Endothelial cell of umbilical vein (primary cell): Measurements from ENCODE around the gene IL10RB. TPM values are rescaled to one million over a fixed set of nuclear protein-coding genes. Genes with fewer than 3 reads are reported as not detected.

Experiments
- BruUV-seq: library from RNA; stranded (reverse); fragments of 400-500 nt; replicated peaks from 2 replicates; lab custom pipeline; 2021; lab: Mats Ljungman, UMichigan
- CTCF ChIA-PET: fragments of 300-600, 350-600 bp; sonication (Branson Sonifier 250); formaldehyde crosslinking; loops from one replicate; lab custom pipeline; 2021; ENCODE audit warnings: antibody characterized with exemption, inconsistent platforms; lab: Charles Lee
- POLR2A ChIA-PET: fragments of 300-600, 350-600 bp; sonication (Branson Sonifier 250); formaldehyde crosslinking; loops from one replicate; lab custom pipeline; 2021; ENCODE audit warnings: antibody characterized with exemption, inconsistent platforms; lab: Charles Lee
- DNase-seq: peaks from one replicate; pipeline ENCODE4 v3.0.0-alpha.2; 2011; ENCODE audit warnings: low read depth, low spot score
- FAIRE-seq: peaks from 2 replicates; lab custom pipeline; 2011; peaks lifted over from hg19 to GRCh38; lab: Jason Lieb, UNC
- H2AFZ ChIP-seq: 2 replicates; pipeline ENCODE4 v1.6.0; 2012; ENCODE audit warnings: low read depth, low read length, control low read depth, inconsistent platforms
- H3K27ac ChIP-seq: 2 replicates; pipeline ENCODE4 v1.5.1; 2011; ENCODE audit warnings: low read depth, mild to moderate bottlenecking, control low read depth, low read length, moderate library complexity; ENCODE audit not compliant: insufficient read depth
- H3K27me3 ChIP-seq, 2 experiments: 2 replicates each; pipeline versions ENCODE4 v1.6.0 to v1.6.1; 2011; ENCODE audit warnings: low read length in 2 of 2, mixed read lengths in 1 of 2; ENCODE audit not compliant: control insufficient read depth in 2 of 2, insufficient read depth in 2 of 2
- H3K36me3 ChIP-seq, 2 experiments: 2 replicates in 1 of 2; 3 replicates in 1 of 2; pipeline ENCODE4 v1.5.1; 2011; ENCODE audit warnings: low read length in 2 of 2, mild to moderate bottlenecking in 1 of 2, moderate library complexity in 1 of 2; ENCODE audit not compliant: control insufficient read depth in 2 of 2, insufficient read depth in 2 of 2; ENCODE audit errors: extremely low read depth in 1 of 2
- H3K4me1 ChIP-seq: 3 replicates; pipeline ENCODE4 v1.5.1; 2011; ENCODE audit warnings: mild to moderate bottlenecking, low read length; ENCODE audit not compliant: control insufficient read depth, insufficient read depth; ENCODE audit errors: extremely low read depth
- H3K4me2 ChIP-seq: 2 replicates; pipeline ENCODE4 v1.6.1; 2011; ENCODE audit warnings: low read length, control low read depth, mixed read lengths; ENCODE audit not compliant: insufficient read depth
- H3K4me3 ChIP-seq, 3 experiments: fragments of 200-600 bp in 1 of 3; sonication (generic), shearing (Covaris generic) in 1 of 3; replicated peaks in 1 of 3; 2 replicates each; pipeline ENCODE4 v1.5.1; 2011 to 2016; ENCODE audit warnings: control low read depth in 3 of 3, low read length in 3 of 3, mild to moderate bottlenecking in 2 of 3, inconsistent platforms in 1 of 3, low read depth in 1 of 3, moderate library complexity in 1 of 3; ENCODE audit not compliant: insufficient read depth in 1 of 3
- H3K79me2 ChIP-seq: 2 replicates; pipeline ENCODE4 v1.6.0; 2012; ENCODE audit warnings: low read length, inconsistent platforms; ENCODE audit not compliant: control insufficient read depth, insufficient read depth
- H3K9ac ChIP-seq: replicated peaks from 2 replicates; pipeline ENCODE3; 2011; ENCODE audit warnings: low read length, control low read depth; ENCODE audit not compliant: insufficient read depth; ENCODE audit errors: extremely low read depth
- H3K9me1 ChIP-seq: replicated peaks from 3 replicates; pipeline ENCODE4 v1.6.0; 2011; ENCODE audit warnings: mild to moderate bottlenecking, low read length; ENCODE audit not compliant: control insufficient read depth, insufficient read depth; ENCODE audit errors: extremely low read depth
- H3K9me3 ChIP-seq: replicated peaks from 2 replicates; pipeline ENCODE4 v1.5.1; 2012; ENCODE audit warnings: low read length, inconsistent platforms; ENCODE audit not compliant: control insufficient read depth, insufficient read depth
- H4K20me1 ChIP-seq: replicated peaks from 2 replicates; pipeline ENCODE3; 2011; ENCODE audit warnings: mild to moderate bottlenecking, low read length; ENCODE audit not compliant: control insufficient read depth, insufficient read depth; ENCODE audit errors: extremely low read depth
- CTCF ChIP-seq, 2 donors: IDR thresholded peaks; 1 replicate in 1 of 2; 2 replicates in 1 of 2; pipeline ENCODE4 v1.5.1; 2011; ENCODE audit warnings: low read length in 2 of 2, mild to moderate bottlenecking in 2 of 2, moderate library complexity in 2 of 2, control low read depth in 1 of 2, inconsistent platforms in 1 of 2, low read depth in 1 of 2; ENCODE audit not compliant: insufficient read depth in 1 of 2; ENCODE audit errors: extremely low read depth in 1 of 2
- EZH2 ChIP-seq: IDR thresholded peaks from 2 replicates; pipeline ENCODE4 v1.6.1; 2012; ENCODE audit warnings: borderline replicate concordance, low read depth, mild to moderate bottlenecking, moderate library complexity, low read length, inconsistent platforms; ENCODE audit not compliant: severe bottlenecking
- FOS ChIP-seq: IDR thresholded peaks from 2 replicates; pipeline ENCODE4 v1.6.1; 2011; ENCODE audit warnings: mild to moderate bottlenecking, low read length, moderate library complexity, borderline replicate concordance; ENCODE audit not compliant: insufficient read depth
- GATA2 ChIP-seq: IDR thresholded peaks from 2 replicates; pipeline ENCODE4 v1.7.0; 2011; ENCODE audit warnings: low read depth, mild to moderate bottlenecking, moderate library complexity, mixed read lengths, low read length; ENCODE audit not compliant: insufficient read length, insufficient read depth
- JUN ChIP-seq: IDR thresholded peaks from 2 replicates; pipeline ENCODE4 v1.6.1; 2011; ENCODE audit warnings: borderline replicate concordance, low read depth; ENCODE audit not compliant: insufficient read length, insufficient read depth
- MYC ChIP-seq: IDR thresholded peaks from one replicate; pipeline ENCODE4 v1.6.1; 2011; ENCODE audit warnings: mild to moderate bottlenecking, low read depth, low read length
- POLR2A ChIP-seq: IDR thresholded peaks from 2 replicates; pipeline ENCODE4 v1.6.1; 2012; ENCODE audit warnings: low read depth, mild to moderate bottlenecking, control low read depth, low read length
- POLR2AphosphoS5 ChIP-seq: IDR thresholded peaks from 2 replicates; pipeline ENCODE4 v1.6.1; 2012; ENCODE audit warnings: low read depth, mild to moderate bottlenecking, control low read depth, low read length, moderate library complexity; ENCODE audit not compliant: insufficient read depth
- dilution Hi-C: fragments of 300-500 bp; cut with MboI; formaldehyde crosslinking; loops from one replicate; pipeline ENCODE4 v1.15.0; 2019; ENCODE audit warnings: low sequenced_read_pairs; ENCODE audit not compliant: extremely low pct_ligation_motif_present
- intact Hi-C: fragments of 100-400 bp; cut with micrococcal nuclease; formaldehyde crosslinking; loops from one replicate; pipeline ENCODE4 v1.10.0; 2022
- polyA plus RNA-seq, 4 experiments: library from polyadenylated mRNA; depleted of rRNA in 3 of 4; stranded (reverse) in 3 of 4; unstranded in 1 of 4; fragments of >200 nt; gene quantifications; 2 replicates each; pipeline versions ENCODE4 v1.2.1 to v1.2.3, GENCODE V29; 2011 to 2012; ENCODE audit warnings: missing spikeins in 1 of 4
- total RNA-seq: library from RNA; stranded (reverse); gene quantifications from 2 replicates; pipeline ENCODE4 v1.2.3, GENCODE V29; 2021
- TF ChIP-seq, protein P1 (sequence below): IDR thresholded peaks from 2 replicates; pipeline ENCODE4 v1.6.1; 2011; ENCODE audit not compliant: insufficient read depth, insufficient read length

Gene IL10RB
- total and polyA plus RNA-seq, 2 donors (not counting 3 experiments of a cell fraction or from before 2014, with no cell fraction given), result 21.9 to 31.4 TPM

- no peaks in the 10 kb centered on the region for H4K20me1 ChIP-seq
- intact Hi-C loops (no loop called here), dilution Hi-C loops (no loop called here)
- H3K4me1 ChIP-seq, result no peaks in the 10 kb centered on the region
- peaks cover 2 to 15% of the 10 kb centered on the region in 2 experiments for H3K36me3 ChIP-seq
- H2AFZ ChIP-seq, result no peak overlapping the region
- H3K27me3 ChIP-seq, result no peaks in the 10 kb centered on the region
- H3K9me3 ChIP-seq, result no peaks in the 10 kb centered on the region
- FAIRE-seq (no peak), DNase-seq (no peak)
- TF ChIP-seq FOS (no peak), JUN (no peak), POLR2A (no peak), CTCF (IDR thresholded peaks at IDR 0.05; ENCODE audit: extremely low read depth in 1 of 2, insufficient read depth in 1 of 2, low read depth in 1 of 2, low read length in 2 of 2) (no peak), POLR2AphosphoS5 (no peak), MYC (no peak), EZH2 (no peak), GATA2 (no peak)
- TF ChIP-seq, protein P1, sequence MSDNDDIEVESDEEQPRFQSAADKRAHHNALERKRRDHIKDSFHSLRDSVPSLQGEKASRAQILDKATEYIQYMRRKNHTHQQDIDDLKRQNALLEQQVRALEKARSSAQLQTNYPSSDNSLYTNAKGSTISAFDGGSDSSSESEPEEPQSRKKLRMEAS, result no peak
- no peak overlapping the region for H3K27ac ChIP-seq
- no peaks in the 10 kb centered on the region for H3K79me2 ChIP-seq
- H3K9me1 ChIP-seq, result no peaks in the 10 kb centered on the region
- no TSS peak for BruUV-seq
- no peak overlapping the region for H3K4me3 ChIP-seq
- ChIA-PET CTCF (interaction anchor here (1.0 to 1.4 kb wide), 3 partner anchors 9 to 59 kb away, joined by 3 read pairs; no protein-coding TSS in a partner anchor), POLR2A (no interaction called here)
- H3K9ac ChIP-seq, result no peak overlapping the region
- no peak overlapping the region for H3K4me2 ChIP-seq
Observed at GRCh38 chr21:33259428-33259827, 6.7 kb upstream of the IL10RB start.
